HEK293 (cell line): ENCODE measurements around the gene MUTYH.

Source experiments
- FEZF1 ChIP-seq: fragments of 450-650 bp; formaldehyde crosslinking; IDR thresholded peaks from 2 replicates; pipeline ENCODE4 v1.5.1; 2016; ENCODE audit warnings: missing biosample characterization, missing genetic modification characterization
- GLIS2 ChIP-seq: fragments of 450-650 bp; formaldehyde crosslinking; IDR thresholded peaks from 2 replicates; pipeline ENCODE4 v1.5.1; 2016; ENCODE audit warnings: missing biosample characterization, missing genetic modification characterization
- HOXA7 ChIP-seq: sonication (generic); formaldehyde crosslinking; IDR thresholded peaks from 2 replicates; pipeline ENCODE4 v1.8.1; 2022; ENCODE audit warnings: missing genetic modification reagents, borderline replicate concordance
- KLF1 ChIP-seq: fragments of 450-650 bp; formaldehyde crosslinking; IDR thresholded peaks from 2 replicates; pipeline ENCODE4 v1.5.1; 2016; ENCODE audit warnings: missing biosample characterization, missing genetic modification characterization
- KLF8 ChIP-seq: fragments of 450-650 bp; formaldehyde crosslinking; IDR thresholded peaks from 2 replicates; pipeline ENCODE4 v1.5.1; 2016; ENCODE audit warnings: missing biosample characterization, missing genetic modification characterization
- REPIN1 ChIP-seq: fragments of 450-650 bp; formaldehyde crosslinking; IDR thresholded peaks from 2 replicates; pipeline ENCODE4 v1.5.1; 2017; ENCODE audit warnings: missing biosample characterization, missing genetic modification characterization, low read depth
- SETDB1 ChIP-seq: IDR thresholded peaks from one replicate; pipeline ENCODE4 v1.6.1; 2017; ENCODE audit warnings: mild to moderate bottlenecking, low read length, moderate library complexity, mixed read lengths; ENCODE audit not compliant: insufficient read length
- ZFP3 ChIP-seq: fragments of 450-650 bp; formaldehyde crosslinking; IDR thresholded peaks from 2 replicates; pipeline ENCODE4 v1.5.1; 2016; ENCODE audit warnings: low read depth, missing biosample characterization, missing genetic modification characterization
- ZNF10 ChIP-seq: fragments of 450-650 bp; formaldehyde crosslinking; IDR thresholded peaks from 2 replicates; pipeline ENCODE4 v1.5.1; 2017; ENCODE audit warnings: missing biosample characterization, missing genetic modification characterization
- ZNF112 ChIP-seq: fragments of 450-650 bp; formaldehyde crosslinking; IDR thresholded peaks from 2 replicates; pipeline ENCODE4 v1.5.0; 2017; ENCODE audit warnings: missing biosample characterization, missing genetic modification characterization
- ZNF157 ChIP-seq: fragments of 450-650 bp; formaldehyde crosslinking; IDR thresholded peaks from 2 replicates; pipeline ENCODE4 v1.5.1; 2016; ENCODE audit warnings: missing biosample characterization, missing genetic modification characterization
- ZNF174 ChIP-seq: fragments of 450-650 bp; formaldehyde crosslinking; IDR thresholded peaks from 2 replicates; pipeline ENCODE4 v1.5.0; 2017; ENCODE audit warnings: missing biosample characterization, mild to moderate bottlenecking, missing genetic modification characterization
- ZNF19 ChIP-seq: fragments of 450-650 bp; formaldehyde crosslinking; IDR thresholded peaks from 2 replicates; pipeline ENCODE4; 2016; ENCODE audit warnings: missing biosample characterization, missing genetic modification characterization, low read depth
- ZNF2 ChIP-seq: fragments of 450-650 bp; formaldehyde crosslinking; IDR thresholded peaks from 2 replicates; pipeline ENCODE4 v1.5.1; 2016; ENCODE audit warnings: missing biosample characterization, missing genetic modification characterization
- ZNF214 ChIP-seq: fragments of 450-650 bp; formaldehyde crosslinking; IDR thresholded peaks from 2 replicates; pipeline ENCODE4 v1.5.1; 2017; ENCODE audit warnings: missing biosample characterization, mild to moderate bottlenecking, missing genetic modification characterization, borderline replicate concordance
- ZNF223 ChIP-seq: fragments of 450-650 bp; formaldehyde crosslinking; IDR thresholded peaks from 2 replicates; pipeline ENCODE4 v1.5.1; 2016; ENCODE audit warnings: missing biosample characterization, missing genetic modification characterization
- ZNF24 ChIP-seq: fragments of 450-650 bp; formaldehyde crosslinking; IDR thresholded peaks from 2 replicates; pipeline ENCODE4 v1.5.1; 2016; ENCODE audit warnings: missing biosample characterization, missing genetic modification characterization
- ZNF266 ChIP-seq: fragments of 450-650 bp; formaldehyde crosslinking; IDR thresholded peaks from 2 replicates; pipeline ENCODE4 v1.5.1; 2016; ENCODE audit warnings: missing biosample characterization, missing genetic modification characterization, low read depth
- ZNF324 ChIP-seq: fragments of 450-650 bp; formaldehyde crosslinking; IDR thresholded peaks from 2 replicates; pipeline ENCODE4 v1.5.1; 2016; ENCODE audit warnings: missing biosample characterization, missing genetic modification characterization
- ZNF335 ChIP-seq: fragments of 450-650 bp; formaldehyde crosslinking; conservative IDR thresholded peaks from 2 replicates; pipeline ENCODE4 v1.5.1; 2016; ENCODE audit warnings: missing biosample characterization, missing genetic modification characterization
- ZNF362 ChIP-seq: fragments of 450-650 bp; formaldehyde crosslinking; IDR thresholded peaks from 2 replicates; pipeline ENCODE4 v1.5.1; 2016; ENCODE audit warnings: missing biosample characterization, missing genetic modification characterization
- ZNF366 ChIP-seq: fragments of 450-650 bp; formaldehyde crosslinking; conservative IDR thresholded peaks from 2 replicates; pipeline ENCODE4 v1.5.1; 2016; ENCODE audit warnings: missing biosample characterization, missing genetic modification characterization
- ZNF426 ChIP-seq: fragments of 450-650 bp; formaldehyde crosslinking; IDR thresholded peaks from 2 replicates; pipeline ENCODE4 v1.5.1; 2017; ENCODE audit warnings: missing biosample characterization, missing genetic modification characterization, mild to moderate bottlenecking, inconsistent platforms, moderate library complexity
- ZNF558 ChIP-seq: fragments of 450-650 bp; formaldehyde crosslinking; IDR thresholded peaks from 2 replicates; pipeline ENCODE4 v1.5.1; 2016; ENCODE audit warnings: missing biosample characterization, missing genetic modification characterization
- ZNF561 ChIP-seq: fragments of 450-650 bp; IDR thresholded peaks from 2 replicates; pipeline ENCODE4 v1.5.1; 2018; ENCODE audit warnings: missing biosample characterization, missing genetic modification characterization, borderline replicate concordance
- ZNF645 ChIP-seq: fragments of 450-650 bp; formaldehyde crosslinking; IDR thresholded peaks from 2 replicates; pipeline ENCODE4; 2016; ENCODE audit warnings: missing biosample characterization, missing genetic modification characterization
- ZNF654 ChIP-seq: fragments of 450-650 bp; formaldehyde crosslinking; IDR thresholded peaks from 2 replicates; pipeline ENCODE4 v1.5.1; 2016; ENCODE audit warnings: low read depth, missing biosample characterization, missing genetic modification characterization
- ZNF658 ChIP-seq: fragments of 450-650 bp; formaldehyde crosslinking; IDR thresholded peaks from 2 replicates; pipeline ENCODE4; 2016; ENCODE audit warnings: missing biosample characterization, missing genetic modification characterization
- ZNF670 ChIP-seq: fragments of 450-650 bp; formaldehyde crosslinking; IDR thresholded peaks from 2 replicates; pipeline ENCODE4 v1.5.1; 2016; ENCODE audit warnings: missing biosample characterization, missing genetic modification characterization, low read depth
- ZNF692 ChIP-seq: fragments of 450-650 bp; formaldehyde crosslinking; IDR thresholded peaks from 2 replicates; pipeline ENCODE4 v1.5.1; 2016; ENCODE audit warnings: missing biosample characterization, missing genetic modification characterization
- ZNF704 ChIP-seq: fragments of 450-650 bp; formaldehyde crosslinking; IDR thresholded peaks from 2 replicates; pipeline ENCODE4 v1.5.1; 2016; ENCODE audit warnings: missing biosample characterization, missing genetic modification characterization
- ZNF747 ChIP-seq: fragments of 450-650 bp; formaldehyde crosslinking; IDR thresholded peaks from 2 replicates; pipeline ENCODE4 v1.5.1; 2016; ENCODE audit warnings: missing biosample characterization, missing genetic modification characterization
- ZNF76 ChIP-seq: fragments of 450-650 bp; formaldehyde crosslinking; IDR thresholded peaks from 2 replicates; pipeline ENCODE4; 2016; ENCODE audit warnings: low read depth, missing biosample characterization, missing genetic modification characterization, borderline replicate concordance
- ZNF776 ChIP-seq: fragments of 450-650 bp; formaldehyde crosslinking; IDR thresholded peaks from 2 replicates; pipeline ENCODE4 v1.5.0; 2017; ENCODE audit warnings: missing biosample characterization, missing genetic modification characterization, borderline replicate concordance
- ZSCAN16 ChIP-seq: fragments of 450-650 bp; formaldehyde crosslinking; IDR thresholded peaks from 2 replicates; pipeline ENCODE4 v1.5.1; 2016; ENCODE audit warnings: missing biosample characterization, missing genetic modification characterization
- ZSCAN4 ChIP-seq: fragments of 450-650 bp; formaldehyde crosslinking; IDR thresholded peaks from 2 replicates; pipeline ENCODE4 v1.5.1; 2017; ENCODE audit warnings: missing biosample characterization, missing genetic modification characterization

Gene MUTYH

GRCh38 chr1:45303520-45304310 is 36.5 kb downstream of the MUTYH start (continued):
- TF ChIP-seq ZNF426, result no peak
- TF ChIP-seq ZNF692, result peak; percentile 86
- TF ChIP-seq ZSCAN4, result 0 out of 2 replicates have a peak, but pooled peaks have one; percentile 24
- no peak for TF ChIP-seq ZNF776
- TF ChIP-seq ZNF223 (tag by site-specific recombination), result peak; percentile 69; the same call in 1 of the 2 replicates
- peak; percentile 76 for TF ChIP-seq ZNF24
- 0 out of 2 replicates have a peak, but pooled peaks have one; percentile 12 for TF ChIP-seq ZFP3 (tag by site-specific recombination)
- no peak for TF ChIP-seq ZNF19 (tag by site-specific recombination)
- peak; percentile 95 for TF ChIP-seq ZNF366 (tag by site-specific recombination)
- TF ChIP-seq ZNF645 (tag by site-specific recombination), result no peak
- TF ChIP-seq ZNF704 (tag by site-specific recombination), result no peak
- TF ChIP-seq ZSCAN16 (tag by site-specific recombination), result 0 out of 2 replicates have a peak, but pooled peaks have one; percentile 33
- TF ChIP-seq HOXA7 (CRISPR knock-in tag), result no peak
- TF ChIP-seq ZNF558 (tag by site-specific recombination), result 0 out of 2 replicates have a peak, but pooled peaks have one; percentile 43
- TF ChIP-seq FEZF1, result 0 out of 2 replicates have a peak, but pooled peaks have one; percentile 9
- TF ChIP-seq ZNF2 (tag by site-specific recombination), result peak; percentile 99
- TF ChIP-seq ZNF561 (tag by site-specific recombination), result peak; percentile 95
- TF ChIP-seq ZNF10 (tag by site-specific recombination), result peak; percentile 82
- TF ChIP-seq ZNF157, result no peak
- no peak for TF ChIP-seq ZNF658 (tag by site-specific recombination)
- 0 out of 2 replicates have a peak, but pooled peaks have one; percentile 33 for TF ChIP-seq ZNF362
- peak; percentile 92 for TF ChIP-seq KLF1 (tag by site-specific recombination)
- TF ChIP-seq ZNF747 (tag by site-specific recombination), result no peak
- no peak for TF ChIP-seq ZNF670 (tag by site-specific recombination)
- TF ChIP-seq ZNF214 (tag by site-specific recombination), result no peak
- TF ChIP-seq ZNF266 (tag by site-specific recombination), result no peak
- TF ChIP-seq ZNF654 (tag by site-specific recombination), result peak; percentile 43
- peak; percentile 96 for TF ChIP-seq ZNF76 (tag by site-specific recombination)
- no peak for TF ChIP-seq ZNF112 (tag by site-specific recombination)
- peak; percentile 96 for TF ChIP-seq ZNF335
- no peak for TF ChIP-seq ZNF174 (tag by site-specific recombination)
- peak; percentile 93 for TF ChIP-seq ZNF324
- TF ChIP-seq KLF8 (tag by site-specific recombination), result peak; percentile 90
- no peak for TF ChIP-seq REPIN1 (tag by site-specific recombination)
- TF ChIP-seq GLIS2 (tag by site-specific recombination), result peak; percentile 96
- no peak for TF ChIP-seq SETDB1
